ENCODE data around the gene CDC26. TPM values are rescaled to one million over a fixed set of nuclear protein-coding genes. Genes with fewer than 3 reads are reported as not detected.
"Not testable (repeated sequence)": the region's sequence is repeated elsewhere in the genome, so short reads cannot be mapped to it uniquely, and the experiment has no call there.

Gene CDC26
- total RNA-seq, 2 donors from 2014 or later: 40.3 to 47.7 TPM

DNA sequence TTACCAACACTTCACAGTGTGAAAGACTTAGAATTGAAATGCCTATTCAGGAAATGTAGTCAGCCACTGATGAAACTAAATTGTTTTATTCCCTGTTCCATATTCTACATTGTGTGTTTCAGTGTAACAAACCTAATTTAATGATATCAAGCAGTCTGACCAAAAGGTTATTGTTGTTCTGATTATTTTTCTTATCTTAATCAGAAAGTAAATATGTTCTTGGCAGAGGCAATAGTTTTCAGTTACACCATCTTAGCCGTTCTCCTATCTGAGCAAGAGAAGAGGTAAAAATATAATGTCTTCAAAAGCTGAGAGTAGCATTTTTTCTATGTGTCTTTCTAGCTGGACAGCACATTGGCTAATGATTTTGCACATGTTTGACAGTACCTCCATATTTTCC is 17.1 kb downstream of the CDC26 start:
- Mint-ChIP-seq H3K36me3 (peaks cover 0 to 19% of the 10 kb centered on the region in 2 donors), H3K27ac (no peak overlapping the region), H3K9me3 (no peaks in the 10 kb centered on the region)
- no peak for ATAC-seq
- no peak for DNase-seq (ENCODE audit: low spot score in 2 of 2)

DNA sequence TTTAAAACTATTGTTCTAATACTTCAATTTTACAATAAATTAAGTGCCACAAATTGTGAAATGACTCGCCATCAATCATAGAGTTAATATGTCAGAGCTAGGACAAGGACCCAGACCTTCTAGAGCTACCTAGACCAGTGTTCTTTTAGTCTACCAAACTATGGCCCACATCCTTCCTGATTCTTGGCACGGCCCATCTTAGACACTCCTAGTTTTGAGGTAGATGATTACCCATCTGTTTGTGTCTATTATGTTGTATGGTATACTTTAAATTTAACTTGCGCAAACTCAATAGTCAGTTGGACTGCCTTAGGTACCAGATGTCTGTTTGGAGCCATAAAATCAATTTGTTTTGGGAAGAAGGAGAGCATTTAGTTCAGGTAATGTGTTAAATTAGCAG is 17.5 kb downstream of the CDC26 start:
- ATAC-seq (no peak), DNase-seq (ENCODE audit: low spot score in 2 of 2) (no peak)
- Mint-ChIP-seq H3K27ac (no peak overlapping the region), H3K36me3 (peaks cover 0 to 19% of the 10 kb centered on the region in 2 donors), H3K9me3 (no peaks in the 10 kb centered on the region)

- DNase-seq (ENCODE audit: low spot score in 2 of 2) (no peak), ATAC-seq (no peak)
- no peak overlapping the region for H3K27ac Mint-ChIP-seq
- H3K36me3 Mint-ChIP-seq: peaks cover 0 to 17% of the 10 kb centered on the region in 2 donors
- no peaks in the 10 kb centered on the region for H3K9me3 Mint-ChIP-seq
Observed at GRCh38 chr9:113255438-113255837, 19.9 kb downstream of the CDC26 start.

DNA sequence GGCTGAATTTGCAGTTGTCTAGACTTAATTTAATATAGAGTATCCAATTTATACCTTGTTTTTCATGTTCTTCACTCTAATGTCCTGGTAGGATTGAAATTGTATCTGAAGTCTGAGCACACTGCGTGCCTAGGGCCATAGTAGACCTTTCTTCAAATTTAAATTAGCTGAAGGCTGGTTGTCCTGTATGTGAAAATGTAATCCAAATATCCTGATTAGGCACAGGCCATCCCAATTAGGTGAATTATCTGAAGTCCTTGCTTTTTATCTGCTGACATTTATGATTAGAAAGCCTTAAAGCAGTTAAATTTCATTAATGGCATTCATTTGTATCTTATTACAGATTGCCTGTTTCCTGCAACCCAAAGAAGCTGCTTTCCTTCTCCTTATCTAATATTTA is 20.4 kb downstream of the CDC26 start:
- DNase-seq (ENCODE audit: low spot score in 2 of 2): no peak
- no peak for ATAC-seq
- Mint-ChIP-seq H3K36me3 (peaks cover 0 to 12% of the 10 kb centered on the region in 2 donors), H3K27ac (no peak overlapping the region), H3K9me3 (no peaks in the 10 kb centered on the region)

GRCh38 chr9:113250807-113251206 is 24.6 kb downstream of the CDC26 start:
- DNase-seq (ENCODE audit: low spot score in 2 of 2) (no peak), ATAC-seq (no peak)
- Mint-ChIP-seq H3K27ac (no peak overlapping the region), H3K9me3 (no peaks in the 10 kb centered on the region), H3K36me3 (peaks cover 0 to 8% of the 10 kb centered on the region in 2 donors)

GRCh38 chr9:113249661-113250060 is 25.7 kb downstream of the CDC26 start:
- not testable (repeated sequence) for ATAC-seq; DNase-seq (ENCODE audit: low spot score in 2 of 2); H3K9me3 Mint-ChIP-seq; H3K36me3 Mint-ChIP-seq; H3K27ac Mint-ChIP-seq

- Mint-ChIP-seq H3K36me3 (peaks cover 0 to 8% of the 10 kb centered on the region in 2 donors), H3K27ac (no peak overlapping the region), H3K9me3 (no peaks in the 10 kb centered on the region)
- ATAC-seq: no peak
- DNase-seq (ENCODE audit: low spot score in 2 of 2): no peak
Observed at GRCh38 chr9:113247640-113248039, 27.7 kb downstream of the CDC26 start.

- no peak for DNase-seq (ENCODE audit: low spot score in 2 of 2)
- ATAC-seq: no peak
- Mint-ChIP-seq H3K36me3 (peaks cover 0 to 8% of the 10 kb centered on the region in 2 donors), H3K27ac (no peak overlapping the region), H3K9me3 (no peaks in the 10 kb centered on the region)
Observed at GRCh38 chr9:113246928-113247327, 28.4 kb downstream of the CDC26 start.

DNA sequence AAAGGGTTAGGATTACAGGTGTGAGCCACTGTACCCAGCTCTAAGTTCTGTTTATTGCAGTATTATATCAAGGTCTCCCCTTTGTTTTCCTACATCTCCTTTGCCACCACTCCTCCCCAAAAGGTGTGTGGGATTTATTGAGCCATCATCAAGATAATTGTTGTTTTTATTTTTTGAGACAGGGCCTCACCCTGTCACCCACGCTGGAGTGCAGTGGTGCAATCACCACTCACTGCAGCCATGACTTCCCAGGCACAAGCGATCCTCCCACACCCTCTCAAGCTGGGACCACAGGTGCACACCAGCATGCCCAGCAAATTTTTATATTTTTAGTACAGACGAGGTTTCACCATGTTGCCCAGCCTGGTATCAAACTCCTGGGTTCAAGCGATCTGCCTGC is 29.5 kb downstream of the CDC26 start:
- DNase-seq (ENCODE audit: low spot score in 2 of 2) (no peak), ATAC-seq (no peak)
- Mint-ChIP-seq H3K27ac (no peak overlapping the region), H3K9me3 (no peaks in the 10 kb centered on the region), H3K36me3 (peaks cover 0 to 8% of the 10 kb centered on the region in 2 donors)

- ATAC-seq (no peak), DNase-seq (ENCODE audit: low spot score in 2 of 2) (no peak)
- no peaks in the 10 kb centered on the region for H3K9me3 Mint-ChIP-seq
- peaks cover 0 to 8% of the 10 kb centered on the region in 2 donors for H3K36me3 Mint-ChIP-seq
- H3K27ac Mint-ChIP-seq: no peak overlapping the region
Observed at GRCh38 chr9:113244556-113244955, 30.8 kb downstream of the CDC26 start.

DNA sequence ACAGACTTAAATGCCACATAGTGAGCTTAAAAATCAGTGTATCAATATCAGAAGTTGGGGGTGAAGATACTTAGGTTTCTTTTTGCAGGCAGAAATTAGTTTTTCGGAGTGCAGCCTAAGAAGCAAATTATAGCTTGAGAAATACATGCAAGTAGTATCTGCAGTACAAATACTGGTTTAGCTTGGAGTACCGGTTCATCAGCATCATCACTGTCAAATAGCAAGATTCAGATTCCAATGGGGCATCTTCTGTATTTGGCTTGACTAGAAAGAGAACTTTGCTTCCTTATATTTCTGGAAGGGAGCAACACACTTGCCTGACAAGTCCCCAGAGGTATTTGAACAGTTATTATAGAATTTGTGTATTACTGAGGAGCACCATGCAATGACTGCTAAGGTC is 34.2 kb downstream of the CDC26 start:
- H3K27ac Mint-ChIP-seq: no peak overlapping the region
- no peak for ATAC-seq

DNA sequence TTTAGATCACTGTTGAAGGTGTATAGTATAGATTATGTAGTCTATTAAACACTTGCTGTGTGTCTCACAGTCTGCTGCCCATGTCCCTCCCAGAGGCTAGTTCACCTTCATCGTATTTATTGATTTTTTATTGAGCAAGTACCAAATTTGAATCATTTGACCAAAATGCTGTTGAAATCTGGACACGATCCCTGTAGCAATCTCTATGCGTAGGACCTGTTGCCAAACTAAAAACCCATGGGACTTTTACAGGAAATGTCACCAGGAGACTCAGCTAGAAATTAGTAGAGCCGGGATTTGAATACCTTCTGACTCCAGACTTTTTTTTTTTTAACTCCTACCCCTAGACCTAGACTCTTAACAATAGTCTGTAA is 36.5 kb downstream of the CDC26 start:
- DNase-seq (ENCODE audit: low spot score in 2 of 2) (no peak), ATAC-seq (no peak)
- Mint-ChIP-seq H3K9me3 (no peaks in the 10 kb centered on the region), H3K27ac (no peak overlapping the region), H3K36me3 (no peaks in the 10 kb centered on the region)

More for the DNA sequence above, 34.2 kb downstream of the CDC26 start:
- Mint-ChIP-seq H3K36me3 (no peaks in the 10 kb centered on the region), H3K9me3 (no peaks in the 10 kb centered on the region)
- DNase-seq (ENCODE audit: low spot score in 2 of 2): no peak

DNA sequence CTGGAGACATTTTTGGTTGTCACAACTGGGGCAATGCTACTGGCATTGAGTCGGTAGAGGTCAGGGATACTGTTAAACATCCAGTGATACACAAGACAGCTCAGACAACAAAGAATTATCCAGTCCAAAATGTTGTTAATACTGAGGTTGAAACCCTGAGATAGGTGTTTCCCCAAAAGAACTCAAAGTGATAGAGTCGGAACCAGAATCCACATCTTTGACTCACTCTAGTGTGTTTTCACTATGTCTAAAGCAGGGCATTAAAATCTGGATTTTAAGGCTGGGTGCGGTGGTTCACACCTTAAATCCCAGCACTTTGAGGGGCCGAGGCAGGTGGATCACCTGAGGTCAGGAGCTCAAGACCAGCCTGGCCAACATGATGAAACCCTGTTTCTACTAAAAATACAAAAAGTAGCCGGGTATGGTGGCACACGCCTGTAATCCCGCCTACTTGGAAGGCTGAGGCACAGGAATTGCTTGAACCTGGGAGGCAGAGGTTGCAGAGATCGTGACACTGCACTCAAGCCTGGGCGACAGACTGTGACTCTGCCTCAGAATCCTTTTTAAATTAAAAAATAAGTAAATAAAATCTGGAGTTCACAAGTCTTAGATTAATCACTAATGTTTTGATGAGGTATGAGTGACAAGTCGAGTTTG is 37.0 kb downstream of the CDC26 start:
- Mint-ChIP-seq H3K36me3 (no peaks in the 10 kb centered on the region), H3K27ac (no peak overlapping the region), H3K9me3 (no peaks in the 10 kb centered on the region)
- ATAC-seq (peak; percentile 51 to 59), DNase-seq (ENCODE audit: low spot score in 2 of 2) (no peak)

DNA sequence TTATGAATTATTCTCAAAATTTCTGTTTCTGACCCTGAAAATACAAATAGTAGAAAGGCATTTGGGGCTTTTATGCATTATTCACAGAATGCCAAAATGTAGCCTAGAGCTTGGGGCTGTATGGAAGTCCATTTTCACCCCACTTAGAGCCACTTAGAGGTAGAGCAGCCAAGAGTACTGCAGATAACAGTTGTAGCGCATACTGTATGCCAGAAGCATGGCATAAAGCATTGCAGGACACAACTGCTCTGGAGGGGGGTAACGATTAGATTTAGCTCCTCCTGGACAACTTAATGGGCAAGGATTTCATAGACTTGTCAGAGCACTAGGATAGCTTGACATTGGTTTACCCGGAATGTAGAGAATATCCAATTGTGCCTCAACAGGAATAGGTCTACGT is 38.3 kb downstream of the CDC26 start:
- no peak for ATAC-seq
- no peak for DNase-seq (ENCODE audit: low spot score in 2 of 2)
- no peaks in the 10 kb centered on the region for H3K9me3 Mint-ChIP-seq
- no peaks in the 10 kb centered on the region for H3K36me3 Mint-ChIP-seq
- H3K27ac Mint-ChIP-seq: no peak overlapping the region

DNA sequence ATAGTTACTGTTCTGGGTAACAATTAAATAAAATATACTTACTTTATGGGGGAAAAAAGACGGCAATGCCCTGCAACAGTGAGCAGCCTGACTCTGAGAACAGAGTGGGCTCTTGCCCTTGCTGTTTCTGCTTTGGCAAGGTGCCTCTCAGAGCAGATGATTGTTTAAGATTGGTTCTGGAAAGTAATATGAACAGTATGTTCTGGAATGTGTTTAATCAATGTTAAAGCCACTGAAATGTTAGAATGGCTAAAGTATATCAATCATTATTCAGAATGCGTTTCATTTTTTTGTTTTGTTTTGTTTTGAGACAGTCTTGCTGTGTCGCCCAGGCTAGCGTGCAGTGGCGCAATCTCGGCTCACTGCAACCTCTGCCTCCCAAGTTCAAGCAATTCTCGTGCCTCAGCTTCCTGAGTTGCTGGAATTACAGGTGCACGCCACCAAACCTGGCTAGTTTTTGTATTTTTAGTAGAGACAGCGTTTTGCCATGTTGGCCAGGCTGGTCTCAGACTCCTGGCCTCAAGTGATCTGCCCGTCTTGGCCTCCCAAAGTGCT is 39.6 kb downstream of the CDC26 start:
- DNase-seq (ENCODE audit: low spot score in 2 of 2); H3K9me3 Mint-ChIP-seq; H3K36me3 Mint-ChIP-seq; ATAC-seq; H3K27ac Mint-ChIP-seq: not testable (repeated sequence)

DNA sequence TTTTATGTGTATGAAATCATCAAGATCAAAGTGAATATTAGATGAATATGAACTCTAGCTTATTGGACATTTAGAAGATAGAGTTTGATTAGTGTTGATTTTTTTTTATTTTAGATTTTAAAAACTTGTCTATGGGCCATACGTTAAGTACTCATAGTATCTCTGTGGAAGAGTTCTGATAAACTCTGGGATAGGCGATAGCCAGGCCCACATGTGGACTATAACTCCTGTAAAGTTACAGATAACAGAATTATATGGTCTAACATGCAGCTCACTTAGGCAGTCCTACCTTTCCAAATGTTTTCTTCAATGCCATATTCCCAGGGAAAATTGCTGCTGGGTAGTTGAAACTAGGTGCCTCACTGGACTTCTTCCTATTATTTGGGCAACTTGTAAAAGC is 43.7 kb downstream of the CDC26 start:
- no peaks in the 10 kb centered on the region for H3K9me3 Mint-ChIP-seq
- no peak for DNase-seq (ENCODE audit: low spot score in 2 of 2)
- H3K36me3 Mint-ChIP-seq: no peaks in the 10 kb centered on the region
- no peak overlapping the region for H3K27ac Mint-ChIP-seq
- no peak for ATAC-seq

GRCh38 chr9:113228130-113228665 is 47.2 kb downstream of the CDC26 start:
- no peaks in the 10 kb centered on the region for H3K36me3 Mint-ChIP-seq
- DNase-seq (ENCODE audit: low spot score in 2 of 2) (no peak), ATAC-seq (no peak)
- H3K27ac Mint-ChIP-seq: no peak overlapping the region
- no peaks in the 10 kb centered on the region for H3K9me3 Mint-ChIP-seq

DNA sequence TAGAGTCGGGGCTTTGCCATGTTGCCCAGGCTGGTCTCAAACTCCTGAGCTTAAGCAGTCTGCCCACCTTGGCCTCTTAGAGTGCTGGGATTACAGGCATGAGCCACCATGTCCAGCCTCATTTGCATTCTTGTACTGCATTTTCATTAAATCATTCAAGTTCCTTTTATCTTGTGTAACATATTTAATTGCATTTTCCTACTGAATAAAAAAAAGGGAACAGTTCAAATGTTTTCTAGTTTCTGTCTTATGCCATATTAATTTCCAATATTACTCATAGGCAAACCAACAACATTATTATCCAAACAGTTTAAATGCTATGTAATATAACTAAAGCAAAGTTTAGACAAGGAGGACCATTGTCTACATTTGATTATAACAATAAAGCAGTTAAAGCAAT is 47.9 kb downstream of the CDC26 start:
- ATAC-seq: no peak

More for the DNA sequence above, 47.9 kb downstream of the CDC26 start:
- H3K27ac Mint-ChIP-seq: no peak overlapping the region
- no peaks in the 10 kb centered on the region for H3K36me3 Mint-ChIP-seq
- DNase-seq (ENCODE audit: low spot score in 2 of 2): no peak
- no peaks in the 10 kb centered on the region for H3K9me3 Mint-ChIP-seq

Measured in activated naive CD4-positive, alpha-beta T cell treated with anti-CD3 and anti-CD28 coated beads, Interleukin-2, amount 50 U/mL, for 72 hours (primary cell).